ENCODE data around the gene KLK7.

KLK7 gene

GRCh38 chr19:50967929-50968715, 15.6 kb downstream of the KLK7 start:
- DNase-seq (ENCODE audit: low spot score): no peak

GRCh38 chr19:50964266-50964665, 19.5 kb downstream of the KLK7 start:
- CTCF ChIA-PET: no interaction called here

More at GRCh38 chr19:50967929-50968715, 15.6 kb downstream of the KLK7 start:
- no peak overlapping the region for H3K27ac ChIP-seq
- ChIA-PET CTCF (interaction anchor here (0.5 kb wide), 1 partner anchor 46 kb away, joined by 4 read pairs; no protein-coding TSS in a partner anchor), POLR2A (ENCODE audit: low non-redundant PET) (no interaction called here)
- TF ChIP-seq CTCF (conservative IDR thresholded peaks at IDR 0.05; ENCODE audit: low read depth): no peak

GRCh38 chr19:50963381-50963780, 20.3 kb downstream of the KLK7 start:
- ChIA-PET CTCF (no interaction called here), POLR2A (ENCODE audit: low non-redundant PET) (no interaction called here)

More at GRCh38 chr19:50964266-50964665, 19.5 kb downstream of the KLK7 start:
- POLR2A ChIA-PET (ENCODE audit: low non-redundant PET): no interaction called here
- TF ChIP-seq CTCF (conservative IDR thresholded peaks at IDR 0.05; ENCODE audit: low read depth): no peak
- no peak for DNase-seq (ENCODE audit: low spot score)
- no peak overlapping the region for H3K27ac ChIP-seq

GRCh38 chr19:50962245-50962644, 21.5 kb downstream of the KLK7 start:
- no peak for DNase-seq (ENCODE audit: low spot score)
- no peak overlapping the region for H3K27ac ChIP-seq
- POLR2A ChIA-PET (ENCODE audit: low non-redundant PET): no interaction called here
- CTCF ChIA-PET: no interaction called here
- TF ChIP-seq CTCF (conservative IDR thresholded peaks at IDR 0.05; ENCODE audit: low read depth): no peak

More at GRCh38 chr19:50963381-50963780, 20.3 kb downstream of the KLK7 start:
- TF ChIP-seq CTCF (conservative IDR thresholded peaks at IDR 0.05; ENCODE audit: low read depth): no peak
- no peak for DNase-seq (ENCODE audit: low spot score)
- H3K27ac ChIP-seq: no peak overlapping the region

- no peak overlapping the region for H3K27ac ChIP-seq
- TF ChIP-seq CTCF (conservative IDR thresholded peaks at IDR 0.05; ENCODE audit: low read depth): no peak
- ChIA-PET CTCF (no interaction called here), POLR2A (ENCODE audit: low non-redundant PET) (no interaction called here)
- no peak for DNase-seq (ENCODE audit: low spot score)
Observed at GRCh38 chr19:50959731-50960500, 23.8 kb downstream of the KLK7 start.

- no peak for DNase-seq (ENCODE audit: low spot score)
- no peak overlapping the region for H3K27ac ChIP-seq
- ChIA-PET POLR2A (ENCODE audit: low non-redundant PET) (no interaction called here), CTCF (no interaction called here)
- no peak for TF ChIP-seq CTCF (conservative IDR thresholded peaks at IDR 0.05; ENCODE audit: low read depth)
Observed at GRCh38 chr19:50957587-50957986, 26.1 kb downstream of the KLK7 start.
